Stomach smooth muscle (tissue), 2 donors: ENCODE results near the gene ANO8.
"Not testable (repeated sequence)": the region's sequence is repeated elsewhere in the genome, so short reads cannot be mapped to it uniquely, and the experiment has no call there.

Source experiments
- H3K27ac ChIP-seq: one replicate; pipeline ENCODE4 v1.7.0; 2013; ENCODE audit warnings: mild to moderate bottlenecking, low read length, inconsistent platforms
- H3K27me3 ChIP-seq, 2 donors: one replicate each; pipeline ENCODE4 v1.7.0; 2013; ENCODE audit warnings: low read length in 2 of 2; ENCODE audit not compliant: insufficient read depth in 2 of 2, control insufficient read depth in 1 of 2
- H3K36me3 ChIP-seq, 2 donors: one replicate each; pipeline ENCODE4 v1.7.0; 2013; ENCODE audit warnings: low read length in 2 of 2; ENCODE audit not compliant: control insufficient read depth in 2 of 2, insufficient read depth in 2 of 2
- H3K4me1 ChIP-seq: one replicate; pipeline ENCODE4 v1.7.0; 2013; ENCODE audit warnings: low read length; ENCODE audit not compliant: control insufficient read depth, insufficient read depth
- H3K4me3 ChIP-seq, 2 donors: one replicate each; pipeline ENCODE4 v1.7.0; 2013; ENCODE audit warnings: low read length in 2 of 2
- H3K9ac ChIP-seq, 2 donors: one replicate each; pipeline ENCODE4 v1.7.0; 2013; ENCODE audit warnings: low read length in 2 of 2, mild to moderate bottlenecking in 1 of 2
- H3K9me3 ChIP-seq, 2 donors: one replicate each; pipeline ENCODE4 v1.7.0; 2013; ENCODE audit warnings: low read length in 2 of 2; ENCODE audit not compliant: control insufficient read depth in 2 of 2
- donor health status: healthy.
- donor health status: Pancreatic carcinoma.

The ANO8 gene

GRCh38 chr19:17281391-17282304, 53.0 kb downstream of the ANO8 start, which contains the start of gene ANKLE1:
Gene ANKLE1, plus strand, starts transcription at chr19:17281901. Its CDS starts 20 bp downstream, at chr19:17281921.
- no peaks in the 10 kb centered on the region for H3K9me3 ChIP-seq
- H3K9ac ChIP-seq: peak within 1 kb of the TSS in 1 of 2 donors; percentile 4
- peak within 1 kb of the TSS; percentile 40 to 69 for H3K4me3 ChIP-seq
- peaks cover 17% of the 10 kb centered on the region for H3K4me1 ChIP-seq
- H3K27ac ChIP-seq: no peak within 1 kb of the TSS
- peaks cover 8 to 18% of the 10 kb centered on the region in 2 donors for H3K27me3 ChIP-seq
- peaks cover 5 to 11% of the 10 kb centered on the region in 2 donors for H3K36me3 ChIP-seq

GRCh38 chr19:17279436-17279835, 55.2 kb downstream of the ANO8 start:
- no peak overlapping the region for H3K9ac ChIP-seq
- H3K27me3 ChIP-seq: peaks cover 8 to 18% of the 10 kb centered on the region in 2 donors
- no peaks in the 10 kb centered on the region for H3K9me3 ChIP-seq
- H3K27ac ChIP-seq: no peak overlapping the region
- H3K4me1 ChIP-seq: peaks cover 17% of the 10 kb centered on the region
- peaks cover 21 to 22% of the 10 kb centered on the region in 2 donors for H3K36me3 ChIP-seq
- H3K4me3 ChIP-seq: no peak overlapping the region

- no peak overlapping the region for H3K4me3 ChIP-seq
- no peaks in the 10 kb centered on the region for H3K4me1 ChIP-seq
- H3K27me3 ChIP-seq: no peaks in the 10 kb centered on the region
- no peak overlapping the region for H3K27ac ChIP-seq
- no peaks in the 10 kb centered on the region for H3K9me3 ChIP-seq
- H3K9ac ChIP-seq: no peak overlapping the region
- H3K36me3 ChIP-seq: peaks cover 35 to 37% of the 10 kb centered on the region in 2 donors
These were observed 59.0 kb downstream of the ANO8 start for GRCh38 chr19:17275441-17276175.

- H3K9ac ChIP-seq, H3K27ac ChIP-seq, H3K4me3 ChIP-seq, H3K27me3 ChIP-seq, H3K4me1 ChIP-seq, H3K9me3 ChIP-seq: not testable (repeated sequence)
- H3K36me3 ChIP-seq: peaks cover 35 to 39% of the 10 kb centered on the region in 2 donors
These were observed 59.8 kb downstream of the ANO8 start for GRCh38 chr19:17274892-17275291.
